Activated CD8-positive, alpha-beta memory T cell treated with anti-CD3 and anti-CD28 coated beads, Interleukin-2, amount 50 U/mL, for 24 hours (primary cell): ENCODE data around the gene AP1S3.
A peak's percentile ranks its signal among the peaks of the same experiment; 100 is the strongest.
"Not testable (repeated sequence)": the region's sequence is repeated elsewhere in the genome, so short reads cannot be mapped to it uniquely, and the experiment has no call there.

Experiments
- DNase-seq: peaks from one replicate; pipeline ENCODE4 v3.0.0-alpha.2; 2020; ENCODE audit errors: extremely low read depth

The AP1S3 gene

DNA sequence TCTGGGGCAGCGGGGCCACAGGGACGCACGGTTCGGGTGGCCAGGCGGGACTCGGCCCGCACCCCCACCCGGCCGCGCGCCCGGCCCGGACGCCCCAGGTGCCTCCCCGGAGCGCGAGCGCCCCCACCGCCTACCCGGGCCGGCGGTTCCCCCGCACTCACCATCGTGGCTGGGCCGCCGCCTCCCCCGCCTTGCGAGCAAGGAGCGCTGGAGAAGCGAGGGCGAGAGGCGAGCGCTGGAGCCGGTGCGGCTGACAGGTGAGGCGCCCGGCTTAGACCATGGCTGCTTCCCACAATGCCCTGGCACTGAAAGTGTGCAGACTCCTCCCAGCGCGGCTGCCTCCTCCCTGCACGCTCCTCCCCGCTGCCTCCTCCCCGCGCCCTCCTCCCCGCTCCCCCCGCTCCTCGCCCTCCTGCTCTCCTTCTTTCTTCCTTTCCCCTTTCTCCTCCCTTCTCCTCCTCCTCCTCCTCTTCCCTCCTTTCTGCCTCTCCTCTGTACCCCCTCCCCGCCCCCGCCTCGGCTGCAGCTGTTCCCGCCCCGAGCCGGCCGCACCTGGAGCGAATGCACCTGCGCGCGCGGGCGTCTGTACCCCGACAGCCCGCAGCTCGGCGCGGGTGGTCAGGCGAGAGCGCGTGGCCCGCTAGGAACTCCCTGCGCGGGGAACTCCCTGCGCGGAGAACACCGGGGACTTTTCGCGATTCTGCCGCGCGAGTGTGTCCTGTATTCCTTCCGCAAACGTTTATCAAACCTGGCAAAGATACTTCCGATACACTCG is at the start of gene AP1S3:
Gene AP1S3 (minus strand): TSS at position 296 of the 775 bp plus-strand sequence. CDS start 132 bp downstream, at position 164.
- peak; percentile 13 for DNase-seq

DNA sequence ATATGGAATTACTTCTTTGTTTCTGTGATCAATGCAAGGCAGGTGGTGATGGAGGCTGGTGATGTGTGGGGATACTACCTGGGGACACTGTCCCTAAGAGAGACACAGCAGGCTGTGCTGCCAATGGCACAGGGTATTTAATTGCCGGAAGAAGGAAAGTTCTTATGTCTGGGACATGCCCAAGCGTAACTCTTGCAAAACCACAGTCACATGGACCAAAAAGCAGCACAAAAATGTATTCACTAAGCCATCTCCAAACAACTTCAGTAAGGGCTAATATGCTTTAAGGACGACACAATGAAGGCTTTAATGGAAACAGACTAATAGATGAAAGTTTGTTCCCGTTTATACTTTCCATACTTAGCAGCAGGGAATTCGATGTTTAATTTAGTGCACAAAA is 49.7 kb upstream of the AP1S3 start:
- DNase-seq, result no peak

DNA sequence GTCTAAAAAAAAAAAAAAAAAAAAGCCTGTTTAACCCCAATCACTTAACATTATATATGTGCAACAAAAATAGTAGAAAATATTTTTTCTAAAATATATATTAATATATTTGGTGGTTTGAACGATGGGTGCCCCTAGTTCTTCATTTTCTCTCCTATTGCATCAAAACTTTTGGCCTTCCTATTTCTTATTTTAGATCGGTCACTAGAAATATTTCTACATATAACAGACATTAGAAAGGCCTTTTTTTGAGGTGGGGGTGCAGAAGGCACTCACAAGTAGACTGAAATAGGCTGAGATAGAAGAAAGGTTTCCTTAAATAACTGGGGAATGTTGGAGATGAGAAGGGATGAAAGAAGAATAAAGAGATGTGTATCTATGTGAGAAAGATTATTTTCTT is 49.3 kb upstream of the AP1S3 start:
- DNase-seq, result no peak

DNA sequence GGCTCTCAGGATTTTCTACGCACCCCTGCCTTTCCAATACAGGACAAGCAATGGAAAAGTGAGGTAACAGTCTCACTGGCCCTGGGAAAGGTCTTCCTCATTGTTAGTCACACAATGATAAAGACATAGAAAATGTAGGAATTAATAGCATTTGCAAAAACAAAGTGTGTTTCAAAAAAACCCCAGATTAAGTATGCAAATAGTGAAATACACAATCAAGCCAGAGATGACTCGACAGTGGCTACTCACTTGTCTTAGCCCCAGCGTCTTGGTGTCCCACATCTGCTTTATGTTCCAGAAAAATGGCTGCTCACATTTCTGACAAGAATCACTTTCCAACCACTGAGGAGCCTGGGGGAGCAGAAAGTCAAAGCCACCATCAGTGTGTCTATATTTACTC is 47.0 kb upstream of the AP1S3 start:
- no peak for DNase-seq

DNA sequence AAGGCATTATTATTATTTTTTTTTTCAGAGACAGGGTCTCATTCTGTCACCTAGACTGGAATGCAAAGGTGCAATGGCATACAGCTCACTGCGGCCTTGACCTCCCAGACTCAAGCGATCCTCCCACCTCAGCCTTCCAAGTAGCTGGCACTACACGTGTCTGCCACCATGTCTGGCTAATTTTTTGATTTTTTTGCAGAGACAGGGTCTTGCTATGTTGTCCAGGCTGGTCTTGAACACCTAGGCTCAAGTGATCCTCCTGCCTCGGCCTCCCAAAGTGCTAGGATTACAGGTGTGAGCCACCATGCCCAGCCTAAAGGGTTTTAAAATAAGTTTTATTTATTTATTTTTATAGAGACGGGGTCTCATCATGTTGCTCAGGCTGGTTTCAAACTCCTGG is 45.3 kb upstream of the AP1S3 start:
- DNase-seq, result no peak

DNA sequence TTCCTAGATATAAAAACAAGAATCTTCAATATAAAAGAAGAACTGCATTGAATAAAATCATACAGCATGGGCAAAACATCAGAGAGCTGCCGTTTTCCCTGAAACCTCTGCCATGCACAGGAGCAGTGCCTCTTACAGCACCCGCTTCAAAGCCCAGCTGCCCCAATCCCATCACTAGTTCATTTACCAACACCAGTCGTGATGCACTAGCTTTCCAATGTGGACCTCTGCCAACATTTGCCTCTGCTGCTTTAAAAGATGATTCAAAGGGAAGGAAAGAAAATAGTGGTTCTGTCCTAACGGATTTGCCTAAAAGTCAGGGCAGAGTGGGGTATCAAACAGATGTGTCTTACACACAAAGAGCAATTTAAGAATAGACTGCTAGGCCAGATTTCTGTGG is 43.4 kb upstream of the AP1S3 start:
- no peak for DNase-seq

DNA sequence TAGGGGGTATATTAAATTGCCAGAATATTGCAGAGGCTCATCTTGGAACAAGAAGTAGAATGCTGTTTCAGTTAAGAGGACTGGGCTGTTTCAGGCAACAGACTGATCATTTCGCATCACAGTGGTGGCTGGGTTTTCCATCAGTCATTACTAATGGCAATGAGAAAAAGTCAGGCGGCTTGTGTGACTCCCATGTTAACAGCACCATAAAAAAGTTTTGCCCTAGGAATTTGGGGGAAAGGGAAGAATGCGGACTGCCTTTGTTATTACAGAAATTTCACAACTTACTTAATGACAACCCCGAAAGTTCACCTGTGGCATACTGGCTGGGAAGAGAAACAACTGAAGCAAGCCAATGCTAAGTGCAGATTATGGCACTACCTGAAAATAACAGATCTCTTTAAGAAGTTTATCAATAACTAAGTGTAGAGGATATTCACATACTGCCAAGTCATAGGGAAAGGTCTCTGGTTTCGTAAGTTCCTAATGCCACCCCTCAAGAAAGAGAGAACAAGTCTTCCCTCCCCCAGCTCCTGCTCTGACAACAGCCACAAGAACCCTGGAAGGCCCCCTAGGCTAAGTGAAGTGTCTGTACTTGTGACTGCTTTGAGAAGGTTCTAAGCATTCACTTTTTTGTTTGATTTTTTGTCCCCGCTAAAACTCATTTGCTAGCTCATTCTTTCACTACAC is 40.5 kb upstream of the AP1S3 start:
- no peak for DNase-seq

DNA sequence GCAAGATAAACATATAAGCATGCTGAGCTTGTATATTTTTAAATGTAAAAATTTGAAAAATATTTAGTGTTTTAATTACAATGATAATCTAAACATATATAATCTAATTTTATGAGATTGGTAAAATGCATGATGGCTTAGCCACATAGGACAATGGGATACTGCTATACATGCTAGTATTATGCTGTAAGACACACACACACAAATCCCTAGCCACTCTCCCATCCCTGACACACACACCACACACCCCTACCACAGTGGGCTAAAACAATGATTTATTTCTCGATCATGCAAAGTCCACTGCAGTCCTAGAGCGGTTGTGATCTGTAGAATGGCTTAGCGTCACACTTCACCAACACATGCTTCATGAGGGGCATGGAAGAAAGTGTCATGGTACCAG is 36.3 kb upstream of the AP1S3 start:
- DNase-seq, result no peak

DNA sequence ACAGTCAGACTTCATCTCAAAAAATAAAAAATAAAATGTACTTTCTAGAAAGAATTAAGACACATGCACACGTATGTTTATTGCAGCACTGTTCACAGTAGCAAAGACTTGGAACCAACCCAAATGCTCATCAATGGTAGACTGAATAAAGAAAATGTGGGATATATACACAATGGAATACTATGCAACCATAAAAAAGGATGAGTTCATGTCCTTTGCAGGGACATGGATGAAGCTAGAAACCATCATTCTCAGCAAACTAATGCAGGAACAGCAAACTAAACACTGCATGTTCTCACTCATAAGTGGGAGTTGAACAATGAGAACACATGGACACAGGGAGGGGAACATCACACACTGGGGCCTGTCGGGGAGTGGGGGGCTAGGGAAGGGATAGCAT is 35.4 kb upstream of the AP1S3 start:
- not testable (repeated sequence) for DNase-seq

DNA sequence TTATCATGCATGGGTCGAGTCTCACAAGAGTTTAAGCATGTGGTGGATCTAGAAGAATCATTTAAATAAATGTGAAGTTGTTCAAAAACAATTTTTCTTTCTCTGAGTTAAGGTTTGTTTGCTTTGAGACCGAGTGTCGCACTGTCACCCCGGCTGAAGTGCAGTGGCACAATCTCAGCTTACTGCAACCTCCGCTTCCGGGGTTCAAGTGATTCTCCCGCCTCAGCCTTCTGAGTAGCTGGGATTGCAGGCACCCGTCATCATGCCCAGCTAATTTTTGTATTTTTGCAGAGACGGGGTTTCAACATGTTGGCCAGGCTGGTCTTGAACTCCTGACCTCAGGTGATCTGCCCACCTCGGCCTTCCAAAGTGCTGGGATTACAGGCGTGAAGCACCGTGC is 34.3 kb upstream of the AP1S3 start:
- DNase-seq, result not testable (repeated sequence)

DNA sequence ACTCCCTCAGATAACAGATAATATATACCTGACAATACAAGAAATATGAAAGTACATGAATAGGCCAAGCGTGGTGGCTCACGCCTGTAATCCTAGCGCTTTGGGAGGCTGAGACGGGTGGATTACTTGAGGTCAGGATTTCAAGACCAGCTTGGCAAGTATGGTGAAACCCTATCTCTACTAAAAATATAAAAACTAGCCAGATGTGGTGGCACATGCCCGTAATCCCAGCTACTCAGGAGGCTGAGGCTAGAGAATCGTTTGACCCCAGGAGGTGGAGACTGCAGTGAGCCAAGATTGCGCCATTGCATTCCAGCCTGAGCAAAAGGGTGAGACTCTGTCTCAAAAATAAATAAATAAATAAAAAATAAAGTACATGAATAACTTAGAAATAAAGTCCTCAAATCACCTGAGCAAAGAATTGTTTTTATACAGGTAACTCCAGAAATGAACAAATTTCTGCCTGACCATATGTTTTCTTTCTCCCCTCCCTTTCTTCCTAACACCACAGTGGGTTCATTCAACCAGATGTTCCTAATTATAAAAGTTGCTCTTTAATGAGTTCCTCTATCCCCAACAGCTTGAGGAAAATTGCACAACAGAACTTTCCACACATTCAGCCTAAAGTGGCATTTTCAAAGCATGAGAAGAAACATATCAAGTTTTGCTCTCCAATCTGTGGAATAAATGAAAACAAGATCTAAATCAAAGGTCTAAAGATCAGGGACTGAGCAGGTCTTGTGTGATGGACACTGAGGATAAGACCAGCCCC is 33.6 kb upstream of the AP1S3 start:
- DNase-seq, result no peak

DNA sequence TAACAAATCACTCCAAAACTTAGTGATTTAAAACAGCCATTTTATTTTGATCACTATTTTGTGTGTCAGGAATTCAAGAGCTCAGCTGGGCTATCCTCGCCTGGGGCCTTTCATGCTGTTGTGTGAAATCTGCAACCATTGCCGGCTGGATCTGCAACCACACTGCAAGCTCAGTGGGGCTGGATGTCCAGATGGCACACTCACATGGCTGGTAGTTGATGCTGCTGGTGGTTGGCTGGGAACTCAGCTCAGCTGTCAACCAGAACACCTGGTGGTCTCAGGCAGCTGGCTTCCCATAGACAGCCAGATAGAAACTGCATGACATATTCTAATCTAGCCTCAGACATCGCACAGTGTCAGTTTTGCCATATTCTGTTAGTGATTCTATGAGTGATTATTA is 30.6 kb upstream of the AP1S3 start:
- DNase-seq, result no peak

DNA sequence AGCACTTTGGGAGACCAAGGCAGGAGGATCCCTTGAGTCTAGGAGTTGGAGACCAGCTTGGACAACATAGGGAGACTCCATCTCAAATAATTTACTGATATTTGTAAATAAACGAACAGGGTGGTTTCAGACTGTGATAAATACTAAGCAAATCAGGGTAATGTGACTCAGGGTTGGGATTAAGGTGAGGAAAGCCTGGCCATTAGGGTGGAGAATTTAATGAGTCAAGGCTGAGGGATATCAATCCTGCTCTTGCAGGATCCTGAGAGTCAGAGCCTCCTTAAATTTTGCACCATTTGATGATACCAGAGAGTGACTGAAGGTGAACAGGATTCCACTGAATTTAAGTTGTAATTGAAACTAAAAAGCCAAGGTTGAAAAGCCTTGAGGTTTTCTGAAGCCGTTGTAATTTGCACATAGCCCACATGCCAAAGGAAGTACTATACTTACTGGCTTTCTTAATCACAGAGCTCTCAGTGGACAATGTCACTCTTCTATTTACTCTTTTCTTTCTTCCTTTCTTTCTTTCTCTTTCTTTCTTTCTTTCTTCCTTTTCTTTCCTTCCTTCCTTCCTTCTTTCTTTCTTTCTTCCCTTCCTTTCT is 28.6 kb upstream of the AP1S3 start:
- no peak for DNase-seq

DNA sequence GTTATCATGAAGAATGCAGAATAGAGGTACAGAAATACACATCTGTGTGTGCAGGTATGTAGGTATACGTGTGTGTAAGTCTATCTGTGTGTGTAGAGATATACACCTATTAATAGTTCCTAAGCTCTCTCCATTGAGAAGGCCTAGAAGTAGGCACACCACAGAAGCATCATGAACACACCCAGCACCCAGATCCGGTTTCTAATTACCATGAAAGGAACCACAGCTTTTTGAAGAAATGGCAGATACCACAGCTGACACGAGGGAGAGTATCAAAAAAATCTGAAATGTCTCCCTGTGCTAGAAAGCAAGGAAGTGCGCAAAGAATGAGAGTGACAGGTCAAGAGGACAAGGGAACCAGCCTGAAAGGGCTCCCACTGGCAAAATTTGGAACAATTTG is 27.7 kb upstream of the AP1S3 start:
- DNase-seq, result no peak

DNA sequence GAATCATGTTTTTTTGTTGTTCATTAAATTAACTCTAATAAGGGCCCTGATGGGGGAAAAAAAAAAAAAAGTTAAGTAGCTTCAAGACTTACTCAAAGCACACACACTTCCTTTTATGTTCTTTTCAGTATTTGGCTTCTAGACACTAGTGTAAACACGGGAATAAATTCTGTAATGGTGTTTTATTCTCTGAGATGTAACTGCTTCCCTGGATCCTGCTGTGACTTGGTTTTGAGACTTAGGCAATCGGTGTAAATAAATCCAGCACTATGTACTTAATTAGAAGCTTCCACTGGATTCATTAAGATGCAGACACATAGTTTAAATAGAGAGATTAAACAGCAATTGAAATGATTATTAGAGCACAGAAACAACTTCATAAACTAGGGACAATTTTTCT is 26.1 kb upstream of the AP1S3 start:
- no peak for DNase-seq

DNA sequence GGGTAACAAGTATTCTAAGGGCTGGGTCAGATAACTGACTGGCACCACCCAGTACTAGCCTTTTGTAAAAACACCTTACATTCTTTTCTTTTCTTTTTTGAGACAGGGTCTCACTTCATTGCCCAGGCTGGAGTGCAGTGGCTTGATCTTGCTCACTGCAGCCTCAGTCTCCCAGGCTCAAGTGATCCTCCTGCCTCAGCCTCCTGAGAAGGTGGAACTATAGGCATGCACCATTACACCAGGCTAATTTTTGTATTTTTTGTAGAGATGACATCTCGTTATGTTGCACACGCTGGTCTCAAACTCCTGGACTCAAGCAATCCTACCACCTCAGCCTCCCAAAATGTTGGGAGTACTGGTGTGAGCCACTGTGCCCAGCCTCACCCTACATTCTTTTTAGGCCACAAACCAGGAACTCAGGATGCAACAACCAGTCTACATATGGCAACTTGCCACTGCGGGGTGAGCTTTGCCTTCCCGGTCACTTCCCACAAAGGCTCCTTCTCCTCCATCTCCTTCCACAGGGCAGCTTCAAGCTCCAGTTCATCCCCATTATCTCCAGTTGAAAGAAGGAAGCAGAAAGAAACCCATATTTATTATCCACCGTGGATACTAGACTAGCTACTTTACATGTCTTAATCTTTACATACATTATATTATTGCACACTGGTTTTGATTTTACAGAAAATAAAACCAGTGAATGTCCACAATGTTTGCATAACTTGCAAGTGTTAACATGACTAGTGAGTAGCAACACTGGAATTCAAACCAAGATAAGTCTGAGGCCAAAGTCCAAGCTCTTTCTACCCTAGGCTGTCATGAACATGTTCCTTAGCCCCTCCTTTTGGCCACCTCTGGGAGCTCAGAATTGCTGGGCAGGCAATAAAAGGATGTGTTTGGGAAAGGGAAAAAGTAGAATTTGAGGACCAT is 23.7 kb upstream of the AP1S3 start:
- no peak for DNase-seq

DNA sequence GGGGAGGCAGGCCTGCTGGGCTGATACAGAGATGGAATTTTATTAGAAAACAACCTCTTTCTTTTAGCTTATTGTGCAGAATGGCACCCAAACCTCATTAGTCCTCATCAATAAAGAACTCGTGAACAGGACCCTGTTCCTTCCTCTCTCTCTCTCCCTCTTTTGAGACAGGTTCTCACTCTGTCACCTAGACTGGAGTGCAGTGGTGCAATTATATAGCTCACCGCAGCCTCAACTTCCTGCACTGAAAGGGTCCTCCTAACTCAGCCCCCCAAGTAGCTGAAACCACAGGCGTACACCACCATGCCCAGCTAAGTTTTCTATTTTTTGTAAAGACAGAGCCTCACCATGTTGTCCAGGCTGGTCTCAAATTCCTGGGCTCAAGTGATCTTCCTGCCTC is 21.7 kb upstream of the AP1S3 start:
- no peak for DNase-seq

DNA sequence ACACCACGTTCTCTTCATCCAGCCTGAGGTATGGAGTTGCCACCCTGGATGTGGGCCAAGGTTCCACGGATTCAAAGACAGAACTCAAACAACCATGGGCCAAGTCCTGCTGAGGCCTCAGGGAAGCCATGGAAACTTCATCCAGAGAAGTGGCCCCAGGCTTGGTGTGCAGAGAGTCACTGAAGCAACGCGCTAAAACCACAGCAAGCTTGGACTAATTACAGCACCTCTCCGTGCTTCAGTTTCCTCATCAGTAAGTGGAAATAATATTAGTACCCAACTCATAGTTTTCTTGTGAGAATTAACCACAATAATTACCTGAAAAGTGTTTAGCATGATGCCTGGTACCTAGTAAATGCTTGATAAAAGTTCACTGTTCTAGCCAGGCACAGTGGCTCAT is 19.2 kb upstream of the AP1S3 start:
- no peak for DNase-seq

DNA sequence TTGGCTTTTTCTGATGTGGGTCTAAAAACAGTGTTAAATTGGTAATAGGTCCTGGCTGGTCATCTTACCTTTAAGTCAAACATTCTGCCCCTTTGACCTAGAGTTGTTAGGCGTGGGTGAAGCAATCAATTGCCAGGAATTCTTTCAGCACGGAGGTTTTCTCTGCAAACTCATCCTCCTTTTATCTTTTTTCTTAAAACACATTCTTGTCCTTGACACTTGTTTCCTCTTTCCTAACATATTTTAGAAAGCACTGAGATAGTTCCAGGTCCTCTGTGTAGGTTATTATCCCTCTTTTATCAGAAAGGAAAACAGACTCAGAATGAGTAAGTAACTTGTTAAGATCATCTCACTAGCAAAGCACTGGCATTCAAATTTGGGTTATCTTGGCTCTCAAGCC is 18.6 kb upstream of the AP1S3 start:
- no peak for DNase-seq

DNA sequence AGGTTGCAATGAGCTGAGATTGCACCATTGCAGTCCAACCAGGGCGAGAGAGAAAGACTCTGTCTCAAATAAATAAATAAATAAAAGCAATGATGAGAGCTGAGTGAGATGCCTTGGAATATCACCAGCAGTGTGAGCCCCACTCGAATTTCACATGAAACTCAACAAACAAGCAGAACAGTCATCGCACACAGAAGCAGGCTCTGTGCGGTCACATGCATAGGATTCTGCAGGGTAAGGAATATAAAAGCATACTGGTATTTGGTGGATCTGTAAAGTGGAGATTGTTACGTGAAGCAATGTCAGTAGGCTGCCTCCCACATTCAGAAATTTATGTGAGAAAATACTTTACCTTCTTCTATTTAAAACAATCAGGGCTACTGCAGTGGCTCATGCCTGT is 18.0 kb upstream of the AP1S3 start:
- DNase-seq, result no peak

DNA sequence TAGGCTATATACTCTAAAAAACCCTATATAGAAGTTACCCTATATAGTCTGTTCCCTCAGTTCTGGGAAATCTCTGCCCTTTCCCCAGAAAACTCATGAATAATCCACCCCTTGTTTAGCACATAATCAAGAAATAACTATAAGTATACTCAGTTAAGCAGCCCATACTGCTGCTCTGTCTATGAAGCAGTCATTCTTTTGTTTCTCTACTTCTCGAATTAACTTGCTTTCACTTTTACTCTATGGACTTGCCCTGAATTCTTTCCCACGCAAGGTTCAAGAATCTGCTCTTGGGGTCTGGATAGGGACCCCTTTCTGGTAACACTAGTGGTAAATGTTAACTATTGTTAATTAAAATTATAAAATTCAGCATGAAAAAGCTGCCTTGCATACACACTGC is 17.4 kb upstream of the AP1S3 start:
- no peak for DNase-seq
